CD4-positive, alpha-beta T cell treated with Interleukin-21 for 1 hour (primary cell): ENCODE measurements around the gene ETS1.

ENCODE experiments used
- DNase-seq: peaks from one replicate; pipeline ENCODE4 v3.0.0-alpha.2; 2020

The ETS1 gene

GRCh38 chr11:128590587-128590986 lies 3.2 kb upstream of the ETS1 start:
- no peak for DNase-seq

DNA sequence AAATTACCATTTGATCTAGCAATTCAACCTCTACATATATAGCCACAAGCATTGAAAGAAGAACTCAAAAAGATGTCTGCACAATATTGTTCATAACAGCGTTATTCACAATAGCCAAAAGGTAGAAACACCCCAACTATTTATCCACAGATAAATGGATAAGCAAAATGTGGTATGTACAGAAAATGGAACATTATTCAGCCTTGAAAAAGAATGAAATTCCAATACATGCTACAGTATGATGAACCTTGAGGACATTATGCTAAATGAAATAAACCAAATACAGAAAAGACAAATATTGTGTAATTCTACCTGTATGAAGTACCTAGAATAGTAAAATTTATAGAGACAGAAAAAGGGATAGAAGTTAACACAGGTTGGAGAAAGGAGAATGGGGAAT lies 2.6 kb upstream of the ETS1 start:
- no peak for DNase-seq

DNA sequence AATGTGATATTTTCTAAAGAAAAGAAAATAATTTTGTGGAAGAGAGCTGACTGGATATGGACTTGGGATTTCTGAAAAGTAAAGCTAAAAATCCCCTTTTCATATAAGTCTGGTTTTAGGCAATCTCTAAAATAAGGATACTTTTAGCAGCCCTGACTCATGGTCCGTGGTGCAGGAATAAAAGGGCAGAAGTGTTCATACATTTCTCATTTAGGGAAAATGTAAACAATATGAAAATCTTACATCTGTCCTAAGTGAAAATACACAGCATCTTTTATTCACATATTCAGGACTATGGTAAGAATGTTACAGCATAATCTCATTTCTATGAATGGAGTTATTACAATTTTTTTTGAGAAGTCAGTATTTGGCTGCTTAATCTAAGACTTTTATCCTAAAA lies 735 bp upstream of the ETS1 start:
- DNase-seq, result no peak

- DNase-seq, result no peak
These were observed 669 bp downstream of the ETS1 start for GRCh38 chr11:128586689-128587088.

DNA sequence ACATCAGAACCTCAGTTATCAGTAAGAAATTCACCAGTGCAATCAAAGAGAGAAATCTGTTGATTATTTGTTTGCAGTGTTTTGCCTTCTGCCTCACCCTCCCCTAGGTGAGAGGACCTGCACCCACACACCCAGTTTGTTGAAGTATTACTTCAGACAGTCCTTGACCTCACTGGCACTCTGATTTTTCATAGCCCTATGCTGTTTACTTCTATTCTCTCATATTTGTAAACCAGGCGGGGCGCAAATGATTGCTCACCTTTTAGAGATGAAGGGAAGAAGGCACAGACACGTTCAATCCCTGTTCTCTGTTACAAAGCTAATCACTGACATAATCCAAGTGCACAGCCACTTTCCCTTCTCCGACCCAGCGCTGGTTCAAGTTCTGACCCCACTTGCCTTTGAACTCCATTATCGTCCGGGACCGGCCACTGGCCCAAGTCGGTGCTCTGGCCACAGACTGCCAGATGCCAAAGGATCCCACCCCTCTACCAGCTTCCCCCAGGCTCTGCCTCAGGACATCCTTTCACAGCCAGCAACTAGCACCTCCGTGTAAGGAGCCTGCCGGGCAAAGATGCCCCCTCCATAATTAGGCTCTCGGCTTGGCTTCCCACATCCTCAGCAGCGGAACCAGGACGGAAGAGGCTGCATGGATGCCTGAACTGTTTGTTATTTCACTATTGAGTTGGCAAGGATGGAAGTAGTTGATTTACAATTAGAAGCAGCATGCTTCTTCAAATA lies 1.7 kb downstream of the ETS1 start:
- DNase-seq, result no peak

- no peak for DNase-seq
These were observed 3.1 kb downstream of the ETS1 start for GRCh38 chr11:128584253-128584652.

DNA sequence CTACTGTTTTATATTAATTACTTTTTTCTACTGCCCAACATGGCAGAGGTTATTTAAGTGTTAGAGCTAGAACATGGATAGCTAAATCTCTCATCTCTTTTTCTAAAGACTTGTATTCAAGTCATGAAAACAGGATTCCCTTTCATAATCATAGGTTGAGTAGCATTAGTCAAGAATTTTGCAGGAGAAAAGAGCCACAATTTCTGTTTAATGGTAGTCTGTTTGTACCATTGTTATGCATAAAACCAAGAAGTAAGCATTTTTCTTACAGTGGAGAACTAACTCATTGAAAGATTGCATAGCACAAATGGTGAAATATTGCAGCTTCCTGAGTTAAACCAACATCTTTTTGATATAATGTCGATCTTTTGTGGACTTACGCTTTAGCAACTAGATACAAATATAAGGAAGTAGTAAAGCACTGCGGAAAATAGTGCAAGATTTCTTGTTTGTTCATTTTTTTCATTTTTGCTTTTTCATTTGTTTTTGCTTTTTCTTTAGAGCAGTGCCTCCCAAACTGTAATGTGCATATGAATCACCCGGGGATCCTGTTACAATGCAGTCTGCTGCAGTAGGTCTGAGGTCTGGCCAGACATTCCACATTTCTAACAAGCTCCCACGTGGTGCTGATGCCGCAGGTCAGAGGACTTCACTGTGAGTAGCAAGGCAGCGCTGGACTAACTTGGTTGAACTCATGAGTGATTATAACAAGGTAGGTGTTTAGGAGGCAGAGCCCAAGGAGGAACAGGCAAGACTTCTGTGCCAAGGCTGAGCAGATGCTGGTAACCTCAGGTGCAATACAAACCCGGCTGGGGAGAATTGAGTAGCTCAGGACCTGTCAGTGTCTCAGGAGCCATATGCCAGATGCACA lies 4.6 kb downstream of the ETS1 start:
- DNase-seq, result no peak

GRCh38 chr11:128581561-128582272 lies 5.6 kb downstream of the ETS1 start:
- no peak for DNase-seq

GRCh38 chr11:128580612-128581011 lies 6.7 kb downstream of the ETS1 start:
- no peak for DNase-seq

GRCh38 chr11:128579798-128580504 lies 7.4 kb downstream of the ETS1 start:
- DNase-seq, result peak; percentile 13

DNA sequence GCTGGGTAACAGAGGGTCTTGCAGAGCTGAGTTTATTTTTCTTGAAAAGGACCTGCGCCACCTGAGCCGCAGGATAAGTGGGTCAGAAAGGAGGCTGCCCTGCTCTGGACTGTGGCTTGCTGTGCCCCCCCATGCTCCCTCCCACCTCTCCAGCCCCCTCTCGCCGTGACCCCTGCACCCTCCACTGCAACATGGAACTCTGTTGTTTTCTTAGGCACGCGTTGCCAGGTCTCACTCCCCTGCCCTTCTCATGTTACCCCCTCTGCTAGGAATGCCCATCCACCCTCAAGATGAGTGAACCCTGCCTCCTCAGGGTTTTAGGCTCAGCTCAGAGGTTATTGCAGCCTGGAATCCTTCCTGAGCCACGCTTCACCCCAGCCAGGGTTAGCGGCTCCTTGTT lies 10.8 kb downstream of the ETS1 start:
- no peak for DNase-seq

DNA sequence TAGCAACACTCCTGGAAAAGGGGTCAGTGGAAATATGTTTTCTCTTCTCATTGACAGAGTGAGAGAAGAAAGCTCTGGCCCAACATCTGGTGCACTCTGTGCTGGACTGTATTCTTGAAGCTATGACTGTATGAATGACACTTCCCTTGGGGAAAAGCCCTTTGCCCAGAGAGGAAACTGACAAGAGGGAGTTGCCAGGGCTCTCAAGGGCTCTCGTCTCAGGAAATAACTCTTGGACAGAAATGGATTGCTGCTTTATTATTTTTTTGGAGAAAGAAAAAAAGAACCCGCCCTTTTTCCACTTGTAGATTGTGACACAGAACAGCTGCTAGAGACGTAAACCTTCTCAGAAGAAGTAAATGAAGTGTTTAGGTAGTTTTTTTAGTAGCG lies 11.4 kb downstream of the ETS1 start:
- DNase-seq, result no peak

DNA sequence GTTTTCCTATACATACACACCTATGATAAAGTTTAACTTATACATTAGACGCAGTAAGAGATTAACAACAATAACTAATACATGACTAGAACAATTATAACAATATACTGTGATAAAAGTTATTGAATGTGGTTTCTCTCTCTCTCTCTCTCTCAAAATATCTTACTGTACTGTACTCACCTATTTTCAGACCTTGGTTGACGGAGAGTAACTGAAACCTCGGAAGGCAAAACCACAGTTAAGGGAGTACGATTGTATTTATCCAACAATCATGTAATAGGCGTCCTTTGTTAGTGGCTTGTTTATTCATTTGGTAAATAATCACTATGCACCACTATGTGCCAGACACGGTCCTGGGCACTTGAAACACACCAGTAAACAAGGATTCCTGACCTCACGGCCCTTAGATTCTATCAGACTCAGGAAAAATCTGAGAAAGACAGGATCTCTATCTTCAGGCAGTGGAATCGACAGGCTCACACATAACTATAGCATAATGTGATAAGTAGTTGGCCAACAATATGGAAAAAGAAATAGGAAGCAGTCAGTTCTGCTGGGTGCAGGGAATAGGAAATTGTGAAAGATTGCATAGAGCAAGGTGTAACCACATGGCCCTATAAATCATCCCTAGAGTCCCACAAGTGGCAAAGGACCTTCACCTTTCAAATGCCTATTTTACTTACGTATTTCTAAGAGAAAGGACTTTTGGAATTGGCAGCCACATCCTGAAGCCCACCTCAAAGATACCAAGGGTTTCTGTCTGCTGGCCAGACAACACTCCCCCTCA lies 12.0 kb downstream of the ETS1 start:
- no peak for DNase-seq

DNA sequence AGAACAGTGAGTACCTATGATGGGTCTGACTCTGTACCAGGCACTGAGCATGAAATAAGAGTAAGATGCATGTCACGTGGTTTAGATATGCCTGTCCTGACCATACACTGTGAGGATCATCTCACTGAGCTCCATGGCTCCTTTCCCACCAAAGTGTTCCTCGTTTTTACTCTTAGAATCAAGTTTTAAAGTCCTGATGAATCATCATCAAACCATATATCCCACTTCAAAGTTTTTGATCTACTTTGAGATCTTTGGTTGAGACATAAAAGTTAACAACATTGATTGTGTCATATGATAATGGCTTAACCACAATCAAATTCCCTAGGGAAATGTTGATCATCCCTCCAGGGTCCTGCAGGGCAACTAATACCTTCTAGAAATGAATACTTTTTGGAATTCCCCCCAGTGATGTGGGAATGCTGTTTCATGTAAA lies 12.8 kb downstream of the ETS1 start:
- no peak for DNase-seq

- DNase-seq, result no peak
These were observed 13.7 kb downstream of the ETS1 start for GRCh38 chr11:128573638-128574037.

- DNase-seq, result no peak
These were observed 14.4 kb downstream of the ETS1 start for GRCh38 chr11:128572965-128573364.

- no peak for DNase-seq
These were observed 16.7 kb downstream of the ETS1 start for GRCh38 chr11:128570632-128571031.

GRCh38 chr11:128569291-128569690 lies 18.1 kb downstream of the ETS1 start:
- no peak for DNase-seq

DNA sequence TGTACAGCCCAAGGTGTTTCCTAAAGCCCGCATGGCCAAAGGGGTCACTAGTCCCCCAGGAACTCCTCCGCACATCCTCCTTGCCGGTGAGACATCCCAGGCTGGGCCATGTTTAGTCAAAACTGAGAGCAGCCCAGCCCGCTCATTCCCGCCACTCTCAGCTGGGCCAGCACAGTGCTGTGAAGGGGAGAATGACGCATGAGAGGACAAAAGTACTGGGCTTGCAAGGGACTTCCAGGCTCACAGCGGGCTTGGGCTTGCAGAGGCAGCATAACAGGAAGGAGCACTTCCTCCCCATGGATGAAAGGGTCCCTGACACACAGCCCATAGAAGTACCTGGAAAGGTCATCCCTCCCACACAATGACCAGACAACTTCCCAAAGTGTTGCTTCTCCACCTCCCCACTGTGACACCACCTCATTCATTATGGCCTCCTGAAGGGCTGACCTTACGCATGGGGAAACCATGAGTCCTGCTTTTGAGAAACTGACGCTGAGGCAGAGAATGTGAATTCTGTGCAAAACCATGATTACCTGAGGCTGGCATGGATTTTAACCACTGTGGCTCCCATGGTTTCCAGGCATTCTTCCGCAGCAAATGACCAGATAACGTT lies 19.1 kb downstream of the ETS1 start:
- DNase-seq, result no peak

GRCh38 chr11:128567130-128567529 lies 20.2 kb downstream of the ETS1 start:
- DNase-seq, result no peak

DNA sequence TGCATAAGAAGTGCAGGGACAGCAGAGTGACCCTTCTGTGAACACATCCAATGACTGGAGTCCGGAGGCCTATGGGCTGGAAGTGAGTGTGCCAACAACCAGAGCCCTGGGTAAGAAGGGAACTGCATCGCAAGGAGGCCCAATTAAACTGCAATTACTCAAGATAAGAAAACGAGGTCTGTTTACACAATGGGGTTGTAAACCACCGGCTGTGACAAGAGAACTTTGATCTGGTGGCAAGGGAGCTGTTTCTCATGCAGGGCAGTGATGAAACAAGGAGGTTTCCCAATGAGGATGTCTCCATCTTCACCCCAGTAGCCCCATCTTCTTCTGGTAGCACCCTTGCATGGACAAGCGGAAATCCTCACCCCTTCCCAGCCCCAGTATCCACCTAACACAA lies 21.5 kb downstream of the ETS1 start:
- no peak for DNase-seq
